Thyroid gland (tissue), 4 donors: ENCODE results near the gene VPS37C.
"Not testable (repeated sequence)": the region's sequence is repeated elsewhere in the genome, so short reads cannot be mapped to it uniquely, and the experiment has no call there.

Experiments used
- POLR2A ChIP-seq, 2 donors: fragments of 450-650 bp; IDR thresholded peaks; one replicate each; pipeline ENCODE4 v1.6.1; 2017; ENCODE audit warnings: antibody characterized with exemption in 2 of 2, mild to moderate bottlenecking in 2 of 2, moderate library complexity in 1 of 2
- TF ChIP-seq, protein P1 (sequence below), 6 experiments: fragments of 200-600 bp in 3 of 6; fragments of 450-650 bp in 3 of 6; sonication (generic) in 3 of 6; IDR thresholded peaks; one replicate each; pipeline ENCODE4 v1.5.1; 2016 to 2019; ENCODE audit warnings: antibody characterized with exemption in 6 of 6, mild to moderate bottlenecking in 2 of 6, inconsistent platforms in 1 of 6, moderate library complexity in 1 of 6

GRCh38 chr11:61166331-61166730 is 5.1 kb upstream of the VPS37C start:
- TF ChIP-seq, protein P1, sequence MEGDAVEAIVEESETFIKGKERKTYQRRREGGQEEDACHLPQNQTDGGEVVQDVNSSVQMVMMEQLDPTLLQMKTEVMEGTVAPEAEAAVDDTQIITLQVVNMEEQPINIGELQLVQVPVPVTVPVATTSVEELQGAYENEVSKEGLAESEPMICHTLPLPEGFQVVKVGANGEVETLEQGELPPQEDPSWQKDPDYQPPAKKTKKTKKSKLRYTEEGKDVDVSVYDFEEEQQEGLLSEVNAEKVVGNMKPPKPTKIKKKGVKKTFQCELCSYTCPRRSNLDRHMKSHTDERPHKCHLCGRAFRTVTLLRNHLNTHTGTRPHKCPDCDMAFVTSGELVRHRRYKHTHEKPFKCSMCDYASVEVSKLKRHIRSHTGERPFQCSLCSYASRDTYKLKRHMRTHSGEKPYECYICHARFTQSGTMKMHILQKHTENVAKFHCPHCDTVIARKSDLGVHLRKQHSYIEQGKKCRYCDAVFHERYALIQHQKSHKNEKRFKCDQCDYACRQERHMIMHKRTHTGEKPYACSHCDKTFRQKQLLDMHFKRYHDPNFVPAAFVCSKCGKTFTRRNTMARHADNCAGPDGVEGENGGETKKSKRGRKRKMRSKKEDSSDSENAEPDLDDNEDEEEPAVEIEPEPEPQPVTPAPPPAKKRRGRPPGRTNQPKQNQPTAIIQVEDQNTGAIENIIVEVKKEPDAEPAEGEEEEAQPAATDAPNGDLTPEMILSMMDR (IDR thresholded peaks at IDR 0.05), result not testable (repeated sequence)
- not testable (repeated sequence) for TF ChIP-seq POLR2A (IDR thresholded peaks at IDR 0.05)
